H9 (cell line): ENCODE measurements around the gene SLC22A15. TPM values are rescaled to one million over a fixed set of nuclear protein-coding genes. Genes with fewer than 3 reads are reported as not detected.

Source experiments
- DNase-seq: peaks from one replicate; pipeline ENCODE4 v3.0.0-alpha.2; 2017
- H2AFZ ChIP-seq: one replicate; pipeline ENCODE4 v1.6.1; 2013; ENCODE audit warnings: mild to moderate bottlenecking, low read length, control low read depth, moderate library complexity
- H2AK5ac ChIP-seq: 2 replicates; pipeline ENCODE4 v1.6.1; 2013; ENCODE audit warnings: low read length, control low read depth, mixed read lengths; ENCODE audit not compliant: insufficient read length
- H2BK120ac ChIP-seq: one replicate; pipeline ENCODE4 v1.6.1; 2013; ENCODE audit warnings: low read depth, mild to moderate bottlenecking, low read length, control low read depth, inconsistent platforms; ENCODE audit not compliant: poor library complexity, severe bottlenecking
- H2BK12ac ChIP-seq: 2 replicates; pipeline ENCODE4 v1.6.1; 2013; ENCODE audit warnings: low read length, control low read depth, mixed read lengths, low read depth; ENCODE audit not compliant: insufficient read length
- H2BK15ac ChIP-seq: 2 replicates; pipeline ENCODE4 v1.6.1; 2013; ENCODE audit warnings: low read depth, low read length, control low read depth
- H2BK20ac ChIP-seq: one replicate; pipeline ENCODE4 v1.6.1; 2013; ENCODE audit warnings: low read depth, mild to moderate bottlenecking, low read length, control low read depth, inconsistent platforms; ENCODE audit not compliant: poor library complexity, severe bottlenecking
- H2BK5ac ChIP-seq: 2 replicates; pipeline ENCODE4 v1.6.1; 2013; ENCODE audit warnings: low read length, control low read depth, mixed read lengths; ENCODE audit not compliant: insufficient read length
- H3K14ac ChIP-seq: 2 replicates; pipeline ENCODE4 v1.6.1; 2013; ENCODE audit warnings: low read length, control low read depth; ENCODE audit not compliant: insufficient read depth
- H3K18ac ChIP-seq: 2 replicates; pipeline ENCODE4 v1.6.1; 2013; ENCODE audit warnings: low read depth, mild to moderate bottlenecking, mixed read lengths, low read length, control low read depth; ENCODE audit not compliant: insufficient read length
- H3K23ac ChIP-seq: 2 replicates; pipeline ENCODE4 v1.6.1; 2013; ENCODE audit warnings: low read length, control low read depth, mixed read lengths, low read depth; ENCODE audit not compliant: insufficient read length
- H3K23me2 ChIP-seq: 2 replicates; pipeline ENCODE4 v1.6.1; 2013; ENCODE audit warnings: low read depth, mild to moderate bottlenecking, mixed read lengths, low read length, control low read depth; ENCODE audit not compliant: insufficient read length, poor library complexity, severe bottlenecking
- H3K27ac ChIP-seq: 2 replicates; pipeline ENCODE4 v1.5.1; 2013; ENCODE audit warnings: low read length, control low read depth, mixed read lengths, low read depth; ENCODE audit not compliant: insufficient read length
- H3K27me3 ChIP-seq: 2 replicates; pipeline ENCODE4 v1.6.1; 2013; ENCODE audit warnings: low read length, control low read depth, inconsistent platforms; ENCODE audit not compliant: insufficient read depth
- H3K4ac ChIP-seq: 2 replicates; pipeline ENCODE4 v1.6.1; 2013; ENCODE audit warnings: low read depth, mild to moderate bottlenecking, control low read depth, inconsistent platforms, low read length, moderate library complexity
- H3K4me1 ChIP-seq: 2 replicates; pipeline ENCODE4 v1.6.1; 2013; ENCODE audit warnings: low read length, control low read depth, inconsistent platforms; ENCODE audit not compliant: insufficient read depth
- H3K4me2 ChIP-seq: 2 replicates; pipeline ENCODE4 v1.6.1; 2013; ENCODE audit warnings: low read length, control low read depth, mixed read lengths; ENCODE audit not compliant: insufficient read length, insufficient read depth
- H3K56ac ChIP-seq: 2 replicates; pipeline ENCODE4 v1.6.1; 2013; ENCODE audit warnings: low read depth, mild to moderate bottlenecking, mixed read lengths, low read length, control low read depth; ENCODE audit not compliant: insufficient read length
- H3K79me1 ChIP-seq: 2 replicates; pipeline ENCODE4 v1.6.1; 2013; ENCODE audit warnings: low read depth, mild to moderate bottlenecking, moderate library complexity, low read length, control low read depth, inconsistent platforms; ENCODE audit not compliant: insufficient read depth, poor library complexity, severe bottlenecking
- H3K79me2 ChIP-seq: 2 replicates; pipeline ENCODE4 v1.6.1; 2013; ENCODE audit warnings: low read length, control low read depth, inconsistent platforms; ENCODE audit not compliant: insufficient read depth
- H3K9ac ChIP-seq: 2 replicates; pipeline ENCODE4 v1.6.1; 2013; ENCODE audit warnings: low read length, control low read depth, mixed read lengths; ENCODE audit not compliant: insufficient read length; ENCODE audit errors: extremely low read depth
- H3K9me3 ChIP-seq: one replicate; pipeline ENCODE4 v1.6.1; 2013; ENCODE audit warnings: low read depth, low read length, inconsistent platforms; ENCODE audit not compliant: control insufficient read depth
- H3T11ph ChIP-seq: one replicate; pipeline ENCODE4 v1.6.1; 2013; ENCODE audit warnings: mild to moderate bottlenecking, low read length, control low read depth, inconsistent platforms
- H4K20me1 ChIP-seq: one replicate; pipeline ENCODE4 v1.6.1; 2013; ENCODE audit not compliant: control insufficient read depth, insufficient read length, insufficient read depth
- H4K5ac ChIP-seq: 2 replicates; pipeline ENCODE4 v1.6.1; 2013; ENCODE audit warnings: low read depth, mild to moderate bottlenecking, mixed read lengths, low read length, control low read depth; ENCODE audit not compliant: insufficient read length
- H4K8ac ChIP-seq: replicated peaks from 2 replicates; pipeline ENCODE4 v1.6.1; 2013; ENCODE audit warnings: low read length, control low read depth, mixed read lengths, low read depth; ENCODE audit not compliant: insufficient read length
- H4K91ac ChIP-seq: 2 replicates; pipeline ENCODE4 v1.6.1; 2013; ENCODE audit warnings: low read depth, mild to moderate bottlenecking, moderate library complexity, mixed read lengths, low read length, control low read depth; ENCODE audit not compliant: insufficient read length
- H3K27ac Mint-ChIP-seq, 3 experiments: 2 replicates in 2 of 3; 3 replicates in 1 of 3; pipeline ENCODE4 v1.8.0; 2020 to 2021; ENCODE audit warnings: mixed read lengths in 3 of 3, mild to moderate bottlenecking in 1 of 3, moderate library complexity in 1 of 3
- H3K27me3 Mint-ChIP-seq: 2 replicates; pipeline ENCODE4 v1.8.0; 2021; ENCODE audit warnings: low read depth, mild to moderate bottlenecking, moderate library complexity, mixed read lengths
- H3K36me3 Mint-ChIP-seq, 3 experiments: 2 replicates in 2 of 3; 3 replicates in 1 of 3; pipeline ENCODE4 v1.8.0; 2020 to 2021; ENCODE audit warnings: low read depth in 3 of 3, mixed read lengths in 3 of 3; ENCODE audit not compliant: insufficient read depth in 1 of 3
- H3K4me1 Mint-ChIP-seq, 2 experiments: 2 replicates each; pipeline ENCODE4 v1.8.0; 2020; ENCODE audit warnings: mixed read lengths in 2 of 2
- H3K4me3 Mint-ChIP-seq, 2 experiments: 2 replicates in 1 of 2; 3 replicates in 1 of 2; pipeline ENCODE4 v1.8.0; 2020 to 2021; ENCODE audit warnings: mild to moderate bottlenecking in 2 of 2, mixed read lengths in 2 of 2, moderate library complexity in 1 of 2
- H3K9me3 Mint-ChIP-seq, 2 experiments: 2 replicates in 1 of 2; 3 replicates in 1 of 2; pipeline ENCODE4 v1.8.0; 2020; ENCODE audit warnings: mild to moderate bottlenecking in 2 of 2, mixed read lengths in 2 of 2, moderate library complexity in 1 of 2
- WGBS: extraction: QIAGEN DNeasy Blood & Tissue Kit; methylation state at CpG from one replicate; pipeline ENCODE4 v1.1.7; 2013; ENCODE audit warnings: missing lambda C conversion rate, low lambda C conversion rate, mixed read lengths; ENCODE audit not compliant: insufficient read length; ENCODE audit errors: extremely low coverage; 5-methylcytosine and 5-hydroxymethylcytosine counted together
- total RNA-seq: library from RNA; stranded (reverse); gene quantifications from 2 replicates; pipeline ENCODE4 v1.2.1, GENCODE V29; 2021
- TF ChIP-seq, protein P1 (sequence below): fragments of 200-600 bp; sonication (generic); conservative IDR thresholded peaks from 3 replicates; pipeline ENCODE4 v1.8.0; 2021; ENCODE audit warnings: antibody characterized with exemption, mild to moderate bottlenecking

SLC22A15 gene
- total RNA-seq, 1 experiment from 2014 or later, result 3.2 TPM

DNA sequence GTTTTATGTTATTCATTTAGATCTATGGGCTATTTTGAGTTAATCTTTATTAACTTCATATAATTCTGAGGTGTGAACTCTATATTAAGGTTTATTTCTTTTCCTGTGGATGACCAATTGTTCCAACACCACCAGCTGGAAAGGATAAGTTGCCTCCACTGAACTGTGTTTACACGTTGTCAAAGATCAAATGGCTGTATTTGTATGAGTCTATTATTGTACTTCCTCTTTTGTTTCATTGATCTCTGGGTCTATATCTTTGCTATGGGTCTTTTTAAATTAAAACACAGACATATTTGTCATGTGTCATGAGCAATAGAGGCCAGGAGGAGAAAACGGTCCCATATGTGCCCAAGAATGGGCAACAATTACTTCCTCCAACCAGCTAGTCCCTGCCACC lies 129.7 kb downstream of the SLC22A15 start:
- no peak overlapping the region for H3K4me2 ChIP-seq
- Mint-ChIP-seq H3K4me3 (no peak overlapping the region), H3K9me3 (no peaks in the 10 kb centered on the region), H3K36me3 (no peaks in the 10 kb centered on the region), H3K27me3 (no peaks in the 10 kb centered on the region; the same call in 1 of the 2 replicates), H3K27ac (no peak overlapping the region), H3K4me1 (peaks cover under 1 to 3% of the 10 kb centered on the region in 2 experiments; a peak in 2 of 4 replicates)
- H2BK12ac ChIP-seq, result no peak overlapping the region
- H2AFZ ChIP-seq, result no peak overlapping the region
- no peak overlapping the region for H2BK20ac ChIP-seq
- TF ChIP-seq, protein P1, sequence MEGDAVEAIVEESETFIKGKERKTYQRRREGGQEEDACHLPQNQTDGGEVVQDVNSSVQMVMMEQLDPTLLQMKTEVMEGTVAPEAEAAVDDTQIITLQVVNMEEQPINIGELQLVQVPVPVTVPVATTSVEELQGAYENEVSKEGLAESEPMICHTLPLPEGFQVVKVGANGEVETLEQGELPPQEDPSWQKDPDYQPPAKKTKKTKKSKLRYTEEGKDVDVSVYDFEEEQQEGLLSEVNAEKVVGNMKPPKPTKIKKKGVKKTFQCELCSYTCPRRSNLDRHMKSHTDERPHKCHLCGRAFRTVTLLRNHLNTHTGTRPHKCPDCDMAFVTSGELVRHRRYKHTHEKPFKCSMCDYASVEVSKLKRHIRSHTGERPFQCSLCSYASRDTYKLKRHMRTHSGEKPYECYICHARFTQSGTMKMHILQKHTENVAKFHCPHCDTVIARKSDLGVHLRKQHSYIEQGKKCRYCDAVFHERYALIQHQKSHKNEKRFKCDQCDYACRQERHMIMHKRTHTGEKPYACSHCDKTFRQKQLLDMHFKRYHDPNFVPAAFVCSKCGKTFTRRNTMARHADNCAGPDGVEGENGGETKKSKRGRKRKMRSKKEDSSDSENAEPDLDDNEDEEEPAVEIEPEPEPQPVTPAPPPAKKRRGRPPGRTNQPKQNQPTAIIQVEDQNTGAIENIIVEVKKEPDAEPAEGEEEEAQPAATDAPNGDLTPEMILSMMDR, result no peak
- H2AK5ac ChIP-seq, result no peak overlapping the region
- H3K4ac ChIP-seq, result no peak overlapping the region
- H3K79me1 ChIP-seq, result no peaks in the 10 kb centered on the region
- no peak overlapping the region for H3T11ph ChIP-seq
- H4K8ac ChIP-seq, result no peak overlapping the region
- H3K18ac ChIP-seq, result no peak overlapping the region
- H3K14ac ChIP-seq, result no peak overlapping the region
- no peaks in the 10 kb centered on the region for H3K9me3 ChIP-seq
- no peak overlapping the region for H3K56ac ChIP-seq
- H4K20me1 ChIP-seq, result no peaks in the 10 kb centered on the region
- no peaks in the 10 kb centered on the region for H3K4me1 ChIP-seq
- H4K91ac ChIP-seq, result no peak overlapping the region
- H2BK15ac ChIP-seq, result no peak overlapping the region
- H2BK5ac ChIP-seq, result no peak overlapping the region
- no peaks in the 10 kb centered on the region for H3K23me2 ChIP-seq
- H3K79me2 ChIP-seq, result no peaks in the 10 kb centered on the region
- no peak for DNase-seq
- no CpG with 5 or more reads among the region's 2 CpGs for WGBS
- no peak overlapping the region for H3K27ac ChIP-seq
- no peak overlapping the region for H3K9ac ChIP-seq
- H3K23ac ChIP-seq, result no peak overlapping the region
- no peaks in the 10 kb centered on the region for H3K27me3 ChIP-seq
- no peak overlapping the region for H2BK120ac ChIP-seq
- H4K5ac ChIP-seq, result no peak overlapping the region
